Measurements from ENCODE around the gene ZNF613. TPM values are rescaled to one million over a fixed set of nuclear protein-coding genes. Genes with fewer than 3 reads are reported as not detected.

Gene ZNF613
- total and polyA plus RNA-seq, 4 donors, result 1.1 to 2.8 (median 2.0) TPM

DNA sequence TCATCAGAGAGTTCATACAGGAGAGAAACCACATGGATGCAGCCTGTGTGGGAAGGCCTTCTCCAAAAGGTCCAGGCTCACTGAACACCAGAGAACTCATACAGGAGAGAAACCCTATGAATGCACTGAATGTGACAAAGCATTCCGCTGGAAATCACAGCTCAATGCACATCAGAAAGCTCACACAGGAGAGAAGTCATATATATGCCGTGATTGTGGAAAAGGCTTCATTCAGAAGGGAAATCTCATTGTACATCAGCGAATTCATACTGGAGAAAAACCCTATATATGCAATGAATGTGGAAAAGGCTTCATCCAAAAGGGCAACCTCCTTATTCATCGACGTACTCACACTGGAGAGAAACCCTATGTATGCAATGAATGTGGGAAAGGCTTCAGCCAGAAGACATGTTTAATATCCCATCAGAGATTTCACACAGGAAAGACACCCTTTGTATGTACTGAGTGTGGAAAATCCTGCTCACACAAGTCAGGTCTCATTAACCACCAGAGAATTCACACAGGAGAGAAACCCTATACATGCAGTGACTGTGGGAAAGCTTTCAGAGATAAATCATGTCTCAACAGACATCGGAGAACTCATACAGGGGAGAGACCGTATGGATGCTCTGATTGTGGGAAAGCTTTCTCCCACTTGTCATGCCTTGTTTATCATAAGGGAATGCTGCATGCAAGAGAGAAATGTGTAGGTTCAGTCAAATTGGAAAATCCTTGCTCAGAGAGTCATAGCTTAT, 17.7 kb downstream of the ZNF613 start:
- Histone ChIP-seq H3K27ac (ENCODE audit: low read depth in 1 of 2, low read length in 2 of 2) (no peak overlapping the region), H3K4me1 (ENCODE audit: control insufficient read depth in 4 of 4, insufficient read depth in 4 of 4, low read length in 3 of 4) (no peaks in the 10 kb centered on the region), H3K4me3 (ENCODE audit: low read depth in 1 of 3, low read length in 3 of 3) (peak overlapping the region in 2 of 3 donors; percentile 34 to 75), H3K27me3 (ENCODE audit: control insufficient read depth in 4 of 4, insufficient read depth in 4 of 4, low read length in 3 of 4) (no peaks in the 10 kb centered on the region), H3K36me3 (ENCODE audit: control insufficient read depth in 4 of 4, insufficient read depth in 3 of 4, low read depth in 1 of 4, low read length in 3 of 4) (peaks cover 18 to 59% (median 53%) of the 10 kb centered on the region in 4 donors), H3K9me3 (ENCODE audit: control insufficient read depth in 4 of 4, low read length in 3 of 4) (peaks cover 63 to 96% (median 87%) of the 10 kb centered on the region in 4 donors), H3K9ac (ENCODE audit: low read depth in 1 of 2, low read length in 2 of 2) (no peak overlapping the region)
- no peak for DNase-seq (ENCODE audit: low spot score)
- WGBS, result 98% methylated on average over 7 of the region's 7 CpGs
- TF ChIP-seq JUND (IDR thresholded peaks at IDR 0.05) (no peak), GABPA (IDR thresholded peaks at IDR 0.05 in 1 of 2, conservative IDR thresholded peaks at IDR 0.05 in 1 of 2) (no peak), EGR1 (IDR thresholded peaks at IDR 0.05; ENCODE audit: low read depth in 2 of 2) (no peak), HNF4A (conservative IDR thresholded peaks at IDR 0.05) (no peak), NR2F2 (IDR thresholded peaks at IDR 0.05) (no peak), TAF1 (conservative IDR thresholded peaks at IDR 0.05) (no peak), SP1 (IDR thresholded peaks at IDR 0.05) (no peak), RAD21 (IDR thresholded peaks at IDR 0.05) (no peak), RXRA (IDR thresholded peaks at IDR 0.05) (no peak), YY1 (IDR thresholded peaks at IDR 0.05) (no peak), HNF4G (IDR thresholded peaks at IDR 0.05) (no peak)
- TF ChIP-seq, protein P1, sequence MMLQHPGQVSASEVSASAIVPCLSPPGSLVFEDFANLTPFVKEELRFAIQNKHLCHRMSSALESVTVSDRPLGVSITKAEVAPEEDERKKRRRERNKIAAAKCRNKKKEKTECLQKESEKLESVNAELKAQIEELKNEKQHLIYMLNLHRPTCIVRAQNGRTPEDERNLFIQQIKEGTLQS (IDR thresholded peaks at IDR 0.05), result no peak

DNA sequence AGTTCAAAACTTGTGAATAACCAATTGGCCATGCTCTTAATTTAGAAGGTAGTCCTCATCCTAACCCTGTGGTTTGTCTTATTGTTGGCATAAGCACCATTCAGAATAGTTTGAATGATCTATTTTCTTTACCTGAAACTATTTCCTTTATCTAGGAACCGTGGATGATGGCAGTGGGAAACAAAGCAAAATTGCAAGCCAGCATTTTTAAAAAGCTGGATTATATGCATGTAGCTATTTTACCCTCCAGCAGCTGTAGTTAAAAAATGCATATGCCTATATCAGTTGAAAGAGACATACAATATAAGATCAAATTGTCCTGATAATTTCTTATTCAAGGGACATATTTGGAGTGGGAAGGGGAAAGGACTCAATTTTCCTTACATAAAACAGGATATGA, 19.3 kb downstream of the ZNF613 start:
- Histone ChIP-seq H3K4me1 (ENCODE audit: control insufficient read depth in 4 of 4, insufficient read depth in 4 of 4, low read length in 3 of 4) (no peaks in the 10 kb centered on the region), H3K9ac (ENCODE audit: low read depth in 1 of 2, low read length in 2 of 2) (no peak overlapping the region), H3K27me3 (ENCODE audit: control insufficient read depth in 4 of 4, insufficient read depth in 4 of 4, low read length in 3 of 4) (no peaks in the 10 kb centered on the region), H3K9me3 (ENCODE audit: control insufficient read depth in 4 of 4, low read length in 3 of 4) (peaks cover 51 to 97% (median 81%) of the 10 kb centered on the region in 4 donors), H3K36me3 (ENCODE audit: control insufficient read depth in 4 of 4, insufficient read depth in 3 of 4, low read depth in 1 of 4, low read length in 3 of 4) (peaks cover 9 to 44% (median 38%) of the 10 kb centered on the region in 4 donors), H3K27ac (ENCODE audit: low read depth in 1 of 2, low read length in 2 of 2) (no peak overlapping the region), H3K4me3 (ENCODE audit: low read depth in 1 of 3, low read length in 3 of 3) (peak overlapping the region in 1 of 3 donors; percentile 29)
- DNase-seq (ENCODE audit: low spot score), result no peak
- TF ChIP-seq, protein P2, sequence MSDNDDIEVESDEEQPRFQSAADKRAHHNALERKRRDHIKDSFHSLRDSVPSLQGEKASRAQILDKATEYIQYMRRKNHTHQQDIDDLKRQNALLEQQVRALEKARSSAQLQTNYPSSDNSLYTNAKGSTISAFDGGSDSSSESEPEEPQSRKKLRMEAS (IDR thresholded peaks at IDR 0.05), result no peak
- TF ChIP-seq FOXA1 (IDR thresholded peaks at IDR 0.05) (no peak), JUND (IDR thresholded peaks at IDR 0.05) (no peak), HNF4A (conservative IDR thresholded peaks at IDR 0.05) (no peak), YY1 (IDR thresholded peaks at IDR 0.05) (no peak), RAD21 (IDR thresholded peaks at IDR 0.05) (no peak), FOXA2 (IDR thresholded peaks at IDR 0.05) (no peak), RXRA (IDR thresholded peaks at IDR 0.05) (no peak), GABPA (IDR thresholded peaks at IDR 0.05 in 1 of 2, conservative IDR thresholded peaks at IDR 0.05 in 1 of 2) (no peak), EGR1 (IDR thresholded peaks at IDR 0.05; ENCODE audit: low read depth in 2 of 2) (no peak)
- TF ChIP-seq, protein P3, sequence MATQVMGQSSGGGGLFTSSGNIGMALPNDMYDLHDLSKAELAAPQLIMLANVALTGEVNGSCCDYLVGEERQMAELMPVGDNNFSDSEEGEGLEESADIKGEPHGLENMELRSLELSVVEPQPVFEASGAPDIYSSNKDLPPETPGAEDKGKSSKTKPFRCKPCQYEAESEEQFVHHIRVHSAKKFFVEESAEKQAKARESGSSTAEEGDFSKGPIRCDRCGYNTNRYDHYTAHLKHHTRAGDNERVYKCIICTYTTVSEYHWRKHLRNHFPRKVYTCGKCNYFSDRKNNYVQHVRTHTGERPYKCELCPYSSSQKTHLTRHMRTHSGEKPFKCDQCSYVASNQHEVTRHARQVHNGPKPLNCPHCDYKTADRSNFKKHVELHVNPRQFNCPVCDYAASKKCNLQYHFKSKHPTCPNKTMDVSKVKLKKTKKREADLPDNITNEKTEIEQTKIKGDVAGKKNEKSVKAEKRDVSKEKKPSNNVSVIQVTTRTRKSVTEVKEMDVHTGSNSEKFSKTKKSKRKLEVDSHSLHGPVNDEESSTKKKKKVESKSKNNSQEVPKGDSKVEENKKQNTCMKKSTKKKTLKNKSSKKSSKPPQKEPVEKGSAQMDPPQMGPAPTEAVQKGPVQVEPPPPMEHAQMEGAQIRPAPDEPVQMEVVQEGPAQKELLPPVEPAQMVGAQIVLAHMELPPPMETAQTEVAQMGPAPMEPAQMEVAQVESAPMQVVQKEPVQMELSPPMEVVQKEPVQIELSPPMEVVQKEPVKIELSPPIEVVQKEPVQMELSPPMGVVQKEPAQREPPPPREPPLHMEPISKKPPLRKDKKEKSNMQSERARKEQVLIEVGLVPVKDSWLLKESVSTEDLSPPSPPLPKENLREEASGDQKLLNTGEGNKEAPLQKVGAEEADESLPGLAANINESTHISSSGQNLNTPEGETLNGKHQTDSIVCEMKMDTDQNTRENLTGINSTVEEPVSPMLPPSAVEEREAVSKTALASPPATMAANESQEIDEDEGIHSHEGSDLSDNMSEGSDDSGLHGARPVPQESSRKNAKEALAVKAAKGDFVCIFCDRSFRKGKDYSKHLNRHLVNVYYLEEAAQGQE (IDR thresholded peaks at IDR 0.05), result no peak
- TF ChIP-seq, protein P4, sequence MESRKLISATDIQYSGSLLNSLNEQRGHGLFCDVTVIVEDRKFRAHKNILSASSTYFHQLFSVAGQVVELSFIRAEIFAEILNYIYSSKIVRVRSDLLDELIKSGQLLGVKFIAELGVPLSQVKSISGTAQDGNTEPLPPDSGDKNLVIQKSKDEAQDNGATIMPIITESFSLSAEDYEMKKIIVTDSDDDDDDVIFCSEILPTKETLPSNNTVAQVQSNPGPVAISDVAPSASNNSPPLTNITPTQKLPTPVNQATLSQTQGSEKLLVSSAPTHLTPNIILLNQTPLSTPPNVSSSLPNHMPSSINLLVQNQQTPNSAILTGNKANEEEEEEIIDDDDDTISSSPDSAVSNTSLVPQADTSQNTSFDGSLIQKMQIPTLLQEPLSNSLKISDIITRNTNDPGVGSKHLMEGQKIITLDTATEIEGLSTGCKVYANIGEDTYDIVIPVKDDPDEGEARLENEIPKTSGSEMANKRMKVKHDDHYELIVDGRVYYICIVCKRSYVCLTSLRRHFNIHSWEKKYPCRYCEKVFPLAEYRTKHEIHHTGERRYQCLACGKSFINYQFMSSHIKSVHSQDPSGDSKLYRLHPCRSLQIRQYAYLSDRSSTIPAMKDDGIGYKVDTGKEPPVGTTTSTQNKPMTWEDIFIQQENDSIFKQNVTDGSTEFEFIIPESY (IDR thresholded peaks at IDR 0.05), result no peak
- TF ChIP-seq, protein P1 (IDR thresholded peaks at IDR 0.05), result no peak
- WGBS, result 95% methylated on average over 1 of the region's 1 CpG

Measured in liver (tissue), 9 donors.